Suprapubic skin (tissue), 4 donors: ENCODE data around the gene C8G.

Experiments
- CTCF ChIP-seq, 2 donors: fragments of 200-600 bp in 1 of 2; fragments of 450-650 bp in 1 of 2; sonication (generic) in 1 of 2; IDR thresholded peaks; one replicate each; pipeline ENCODE4 v1.5.1; 2016 to 2019; ENCODE audit warnings: antibody characterized with exemption in 2 of 2, mild to moderate bottlenecking in 1 of 2, moderate library complexity in 1 of 2
- POLR2A ChIP-seq, 2 donors: fragments of 450-650 bp; IDR thresholded peaks; one replicate each; pipeline ENCODE4 v1.6.1; 2017; ENCODE audit warnings: antibody characterized with exemption in 2 of 2, mild to moderate bottlenecking in 2 of 2, moderate library complexity in 2 of 2
- POLR2AphosphoS5 ChIP-seq, 3 donors: sonication (generic); formaldehyde crosslinking; IDR thresholded peaks; one replicate each; pipeline ENCODE4 v1.6.1; 2017; ENCODE audit warnings: antibody characterized with exemption in 3 of 3

GRCh38 chr9:136992819-136993369 is 47.9 kb downstream of the C8G start:
- TF ChIP-seq POLR2A (IDR thresholded peaks at IDR 0.05) (no peak), POLR2AphosphoS5 (IDR thresholded peaks at IDR 0.05) (no peak), CTCF (IDR thresholded peaks at IDR 0.05) (no peak)
